ENCODE results near the gene RNLS.

Gene RNLS

GRCh38 chr10:88260329-88261051, 322.6 kb downstream of the RNLS start:
- no peak for DNase-seq (ENCODE audit: low read depth in 2 of 2)

DNA sequence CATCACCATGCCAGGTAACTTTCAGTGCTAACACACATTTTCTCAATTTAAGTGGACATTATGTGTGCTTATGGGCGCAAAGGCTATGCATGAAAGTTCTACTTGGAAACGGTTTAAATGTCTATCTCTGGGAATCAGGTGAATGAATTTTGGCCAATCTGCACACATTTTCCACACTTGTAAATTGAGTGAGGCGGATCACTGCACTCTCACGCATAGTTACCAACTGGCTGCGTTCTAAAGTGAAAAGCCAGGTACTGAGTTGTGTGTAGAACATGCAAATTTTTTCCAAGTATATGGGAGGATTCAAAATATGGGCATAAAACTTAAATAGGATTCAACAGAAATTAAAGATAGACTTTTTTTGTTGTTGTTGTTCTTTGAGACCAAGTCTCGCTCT, 323.7 kb downstream of the RNLS start:
- no peak for DNase-seq (ENCODE audit: low read depth in 2 of 2)

GRCh38 chr10:88256886-88257285, 326.2 kb downstream of the RNLS start:
- DNase-seq (ENCODE audit: low read depth in 2 of 2) = no peak

DNA sequence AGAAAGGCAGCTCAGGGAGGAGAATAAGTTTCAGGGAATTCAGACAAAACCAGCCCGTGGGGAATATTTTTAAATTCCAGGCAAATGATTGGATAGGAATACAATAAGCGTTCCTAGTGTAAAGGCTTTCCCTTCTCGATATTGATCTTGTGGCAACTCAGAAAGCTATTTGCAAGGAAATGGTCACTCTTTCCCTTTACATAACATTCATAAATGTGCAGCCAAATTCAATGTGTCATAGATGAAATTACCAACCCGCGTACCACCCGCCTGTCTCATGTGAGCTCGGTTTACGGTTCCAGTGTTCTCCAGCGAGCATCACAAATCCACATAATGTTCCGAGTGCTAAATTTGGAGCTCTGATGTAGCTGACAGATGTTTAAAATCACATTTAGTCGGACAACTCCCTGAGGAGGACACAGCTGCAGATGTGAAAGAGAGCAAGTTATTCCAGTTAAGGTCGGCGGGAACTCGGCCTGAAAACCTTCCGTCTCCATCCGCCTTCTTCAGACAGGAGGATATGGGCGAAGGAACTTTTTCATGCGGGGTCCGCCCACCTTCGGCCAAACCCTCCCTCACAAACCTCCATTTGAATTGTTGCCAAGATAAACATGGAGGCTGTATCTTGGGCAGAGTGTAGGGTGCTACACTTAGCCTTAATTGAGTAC, 327.0 kb downstream of the RNLS start:
- DNase-seq (ENCODE audit: low read depth in 2 of 2) = no peak

DNA sequence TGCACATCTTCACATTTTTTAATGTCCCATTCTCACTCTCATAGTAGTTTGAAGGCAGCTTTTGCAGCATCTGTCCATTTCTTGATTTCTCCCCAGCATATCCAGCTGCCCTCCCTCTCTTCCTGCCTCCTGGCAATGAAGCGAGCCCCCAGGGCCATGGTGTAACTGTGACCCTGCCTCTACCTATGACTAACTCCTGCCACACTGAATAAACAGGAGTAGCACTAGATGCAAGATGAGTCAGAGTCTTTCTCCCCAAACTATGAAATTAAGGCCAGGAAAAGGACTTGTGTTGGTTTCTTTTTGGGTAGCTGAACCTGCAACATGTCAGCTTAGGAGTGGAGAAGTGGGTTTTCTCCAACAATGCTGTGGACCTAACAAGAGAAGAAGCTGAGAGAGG, 329.0 kb downstream of the RNLS start:
- no peak for DNase-seq (ENCODE audit: low read depth in 2 of 2)

DNA sequence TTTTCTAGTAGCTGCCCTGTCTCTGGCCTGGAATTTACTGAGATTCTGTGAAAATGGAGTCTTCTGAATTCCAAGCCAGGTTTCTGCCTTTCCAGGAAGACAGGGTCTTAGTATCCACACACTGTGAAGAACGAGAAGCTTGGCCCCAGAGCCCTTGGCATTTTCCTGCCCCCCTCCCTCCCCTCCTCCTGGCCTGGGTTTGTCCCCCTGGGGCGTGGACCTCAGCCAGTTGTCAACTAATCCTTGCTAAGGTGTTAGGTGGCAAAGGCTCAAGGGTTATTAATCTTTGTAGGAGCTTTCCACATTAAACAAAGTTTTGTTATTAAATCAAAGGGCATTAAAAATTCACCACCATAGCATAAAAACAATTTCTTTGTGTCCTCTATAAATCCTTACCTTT, 329.5 kb downstream of the RNLS start:
- no peak for DNase-seq (ENCODE audit: low read depth in 2 of 2)

- DNase-seq (ENCODE audit: low read depth in 2 of 2) = no peak
These were observed 330.0 kb downstream of the RNLS start for GRCh38 chr10:88253128-88253527.

DNA sequence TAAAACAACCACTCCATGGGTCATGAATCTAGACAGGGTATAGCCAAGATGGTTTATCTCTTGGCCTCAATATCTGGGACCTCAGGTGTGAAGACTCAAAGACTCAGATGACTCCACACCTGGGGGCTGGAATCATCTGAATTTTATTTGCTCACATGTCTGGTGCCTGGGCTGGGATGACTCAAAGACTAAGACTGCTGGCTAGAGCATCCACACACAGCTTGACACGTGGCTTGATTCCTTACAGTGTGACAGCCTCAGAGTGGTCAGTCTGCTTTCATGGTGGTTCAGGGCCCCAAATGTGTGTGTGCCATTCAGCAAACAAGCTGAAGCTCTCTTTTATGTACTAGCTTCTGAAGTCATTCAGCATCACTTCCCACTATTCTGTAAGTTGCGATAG, 333.7 kb downstream of the RNLS start:
- DNase-seq (ENCODE audit: low read depth in 2 of 2) = no peak

- no peak for DNase-seq (ENCODE audit: low read depth in 2 of 2)
These were observed 336.4 kb downstream of the RNLS start for GRCh38 chr10:88246675-88247074.

DNA sequence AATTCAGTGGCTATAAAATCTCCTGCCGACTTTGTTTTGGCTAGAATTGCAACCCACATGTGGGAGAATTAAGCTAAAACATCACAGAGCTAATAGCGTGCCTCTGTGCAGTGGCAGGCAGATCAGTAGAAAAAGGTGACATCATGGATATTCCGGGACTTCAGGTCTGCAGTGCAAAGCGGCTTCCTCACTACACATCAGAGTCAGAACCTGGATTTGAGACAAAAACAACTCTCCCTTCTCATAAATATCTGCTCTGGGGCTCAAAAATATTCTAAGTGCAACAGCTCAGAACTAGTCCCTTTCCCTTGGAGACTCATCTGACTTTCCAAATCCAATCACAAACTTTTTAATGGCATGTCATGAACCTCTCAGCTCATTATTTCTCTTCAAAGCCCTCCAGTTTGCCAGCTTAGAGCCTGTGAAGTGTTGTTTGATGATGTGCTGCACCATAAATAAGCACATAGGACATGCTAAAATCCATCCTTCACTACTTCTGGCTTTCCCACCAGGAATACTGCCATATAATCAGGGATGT, 337.1 kb downstream of the RNLS start:
- DNase-seq (ENCODE audit: low read depth in 2 of 2) = no peak

DNA sequence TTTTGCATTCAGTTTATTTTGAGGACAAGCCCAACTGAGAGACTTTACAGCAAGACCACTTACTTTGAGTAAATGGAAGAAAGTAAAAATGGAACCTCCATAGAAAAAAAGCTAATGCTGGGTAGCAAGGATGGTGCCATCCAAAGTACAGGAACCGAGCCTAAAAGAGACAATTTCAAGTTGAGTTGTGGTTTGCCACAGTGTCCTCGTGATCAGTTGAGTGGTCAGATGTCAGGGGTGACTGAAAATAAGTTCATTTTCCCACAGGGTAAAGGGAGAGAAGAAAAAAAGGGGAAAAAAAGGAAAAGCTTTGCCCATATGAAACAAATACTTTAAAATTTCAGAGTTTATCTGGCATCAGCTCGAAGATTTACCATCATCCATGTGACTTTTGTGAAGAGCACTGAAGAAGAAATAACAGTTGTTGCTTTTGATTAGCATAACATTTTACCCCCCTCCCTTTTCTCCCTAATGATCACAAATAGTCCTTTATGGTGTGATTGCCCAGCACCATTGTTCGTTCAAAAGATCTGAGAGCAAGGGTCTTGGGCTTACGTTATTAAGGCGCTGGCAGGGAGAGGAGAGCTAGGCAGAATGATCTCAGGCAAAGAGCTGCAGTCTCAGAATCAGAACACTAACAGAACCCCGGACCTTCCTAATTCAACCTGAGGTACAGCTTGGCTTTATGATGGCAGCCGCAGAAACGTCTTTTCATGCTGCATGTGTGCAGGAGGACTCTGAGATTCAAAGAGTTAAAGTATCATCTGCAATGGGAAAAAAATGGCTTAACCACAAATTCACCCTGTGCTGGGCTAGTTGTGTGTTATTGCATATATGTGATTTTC, 338.1 kb downstream of the RNLS start:
- no peak for DNase-seq (ENCODE audit: low read depth in 2 of 2)

GRCh38 chr10:88243836-88244730, 339.0 kb downstream of the RNLS start:
- no peak for DNase-seq (ENCODE audit: low read depth in 2 of 2)

GRCh38 chr10:88243202-88243744, 339.8 kb downstream of the RNLS start:
- no peak for DNase-seq (ENCODE audit: low read depth in 2 of 2)

GRCh38 chr10:88241501-88241900, 341.6 kb downstream of the RNLS start:
- DNase-seq (ENCODE audit: low read depth in 2 of 2) = no peak

DNA sequence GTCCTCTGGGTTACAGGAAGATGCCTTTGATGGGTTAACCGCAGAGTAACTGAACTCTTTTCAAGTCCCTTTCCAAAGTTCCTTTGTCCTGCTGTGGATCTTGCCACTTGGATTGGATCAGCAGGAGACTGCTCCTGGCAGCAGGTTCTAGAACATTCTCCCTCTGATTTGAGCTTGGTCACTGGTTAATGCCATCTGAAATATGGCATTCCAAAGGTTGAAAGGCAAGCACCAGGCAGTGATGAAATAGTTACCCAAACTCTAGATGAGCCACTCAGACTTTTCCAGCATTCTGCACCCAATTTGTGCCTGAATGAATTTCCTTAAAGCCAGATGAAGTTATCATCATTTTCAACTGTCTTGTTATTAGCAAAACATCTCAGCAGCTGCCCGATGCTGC, 343.9 kb downstream of the RNLS start:
- DNase-seq (ENCODE audit: low read depth in 2 of 2) = no peak

DNA sequence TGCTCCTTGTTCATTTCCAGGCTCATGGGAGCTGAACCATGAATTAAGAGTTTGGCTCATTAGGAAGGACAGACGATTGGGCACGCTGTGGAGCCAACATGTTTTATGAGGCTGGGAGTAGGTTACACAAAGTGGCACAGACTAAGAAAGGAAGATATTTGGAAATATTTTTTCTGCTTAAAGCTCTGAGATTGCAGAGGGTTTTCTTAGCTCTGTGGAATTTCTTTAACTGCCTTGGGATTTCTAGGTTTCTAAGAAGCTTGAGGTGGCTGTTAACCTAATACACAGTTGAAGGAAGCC, 344.6 kb downstream of the RNLS start:
- no peak for DNase-seq (ENCODE audit: low read depth in 2 of 2)

GRCh38 chr10:88237896-88238614, 345.1 kb downstream of the RNLS start:
- DNase-seq (ENCODE audit: low read depth in 2 of 2) = no peak

- no peak for DNase-seq (ENCODE audit: low read depth in 2 of 2)
These were observed 346.9 kb downstream of the RNLS start for GRCh38 chr10:88236121-88236743.

GRCh38 chr10:88234297-88234696, 348.8 kb downstream of the RNLS start:
- no peak for DNase-seq (ENCODE audit: low read depth in 2 of 2)

- DNase-seq (ENCODE audit: low read depth in 2 of 2) = no peak
These were observed 349.2 kb downstream of the RNLS start for GRCh38 chr10:88233870-88234269.

All from activated CD8-positive, alpha-beta memory T cell treated with anti-CD3 and anti-CD28 coated beads for 4 hours (primary cell).